KOPT-K1 (cell line): ENCODE measurements around the gene CELF1.

ENCODE experiments used
- H3K27ac ChIP-seq: fragments of 200-600 bp; sonication (generic); 2 replicates; pipeline ENCODE4 v1.5.1; 2016; ENCODE audit warnings: antibody characterized with exemption, mild to moderate bottlenecking, low read depth, low read length; ENCODE audit not compliant: poor library complexity, severe bottlenecking
- H3K36me3 ChIP-seq: fragments of 200-600 bp; sonication (generic); 2 replicates; pipeline ENCODE4 v1.5.1; 2017; ENCODE audit warnings: antibody characterized with exemption, mild to moderate bottlenecking, low read length, moderate library complexity; ENCODE audit not compliant: insufficient read depth
- H3K9me3 ChIP-seq: fragments of 200-600 bp; sonication (generic); 2 replicates; pipeline ENCODE4 v1.5.1; 2017; ENCODE audit warnings: antibody characterized with exemption, low read length, mild to moderate bottlenecking; ENCODE audit not compliant: insufficient read depth, poor library complexity, severe bottlenecking

The CELF1 gene

GRCh38 chr11:47586098-47586855 lies 33.3 kb upstream of the CELF1 start, which contains the start of gene FAM180B:
Gene FAM180B, plus strand, starts transcription at chr11:47586678. Its CDS starts 91 bp downstream, at chr11:47586769.
- Histone ChIP-seq H3K36me3 (peaks cover 52% of the 10 kb centered on the region), H3K27ac (no peak within 1 kb of the TSS), H3K9me3 (no peaks in the 10 kb centered on the region)

GRCh38 chr11:47583844-47584243 lies 30.9 kb upstream of the CELF1 start:
- peaks cover 65% of the 10 kb centered on the region for H3K36me3 ChIP-seq
- no peak overlapping the region for H3K27ac ChIP-seq
- no peaks in the 10 kb centered on the region for H3K9me3 ChIP-seq

- no peaks in the 10 kb centered on the region for H3K9me3 ChIP-seq
- H3K36me3 ChIP-seq: peaks cover 77% of the 10 kb centered on the region
- H3K27ac ChIP-seq: peak within 1 kb of the TSS; percentile 88
Measured at GRCh38 chr11:47578524-47579494, 25.9 kb upstream of the CELF1 start, which contains the start of the genes KBTBD4 and NDUFS3. Gene KBTBD4, minus strand, starts transcription at chr11:47578970. Its CDS starts 19 bp downstream, at chr11:47578951. Gene NDUFS3, plus strand, starts transcription at chr11:47579074. Its CDS starts 18 bp downstream, at chr11:47579092.

DNA sequence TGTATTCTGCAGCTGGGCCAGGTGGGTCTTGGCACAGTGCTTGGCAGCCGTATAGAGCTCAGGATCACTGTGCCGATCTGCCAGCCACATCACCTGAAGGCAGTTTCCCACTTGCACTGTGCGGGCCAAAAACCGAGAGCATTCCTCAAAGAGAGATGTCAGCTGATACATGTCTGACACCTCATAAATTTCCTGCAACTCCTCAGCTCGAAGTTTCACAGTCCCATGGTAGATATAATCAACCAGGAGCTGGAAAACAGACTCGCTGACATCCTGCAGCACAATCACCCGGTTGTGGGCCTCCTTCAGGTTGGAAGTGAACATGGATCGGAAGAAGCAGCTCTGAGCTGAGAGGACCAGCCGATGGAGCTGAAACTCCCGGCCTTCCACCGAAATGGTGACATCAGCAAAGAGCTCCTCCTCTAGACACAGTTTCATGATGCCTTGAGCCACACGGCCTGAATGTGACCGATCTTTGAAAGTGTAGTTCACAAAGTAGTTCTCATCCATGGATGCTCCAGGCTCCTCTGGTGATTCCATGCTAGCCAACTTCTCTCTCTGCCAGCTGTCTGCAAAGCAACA lies 24.6 kb upstream of the CELF1 start:
- H3K9me3 ChIP-seq: no peaks in the 10 kb centered on the region
- peak overlapping the region; percentile 88 for H3K27ac ChIP-seq
- peaks cover 77% of the 10 kb centered on the region for H3K36me3 ChIP-seq

DNA sequence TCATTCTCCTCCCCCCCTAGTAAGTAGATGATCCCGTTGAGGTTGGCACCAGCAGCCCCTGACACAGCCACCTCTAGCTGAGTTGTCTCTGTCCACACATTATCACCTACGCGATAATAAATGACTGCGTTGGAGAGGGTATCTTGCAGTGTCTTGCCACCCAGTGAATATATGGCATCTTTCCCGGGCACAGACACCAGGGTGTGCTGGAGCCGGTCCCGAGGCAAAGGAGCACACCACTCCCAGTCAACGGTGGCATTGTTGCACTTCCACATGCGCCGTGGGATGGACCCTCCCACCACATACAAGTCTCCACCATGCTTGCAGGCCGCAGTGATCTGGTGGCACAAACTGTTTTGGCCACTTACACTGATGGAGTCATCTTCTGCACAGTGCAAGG lies 20.4 kb upstream of the CELF1 start:
- Histone ChIP-seq H3K9me3 (no peaks in the 10 kb centered on the region), H3K27ac (no peak overlapping the region), H3K36me3 (peaks cover 91% of the 10 kb centered on the region)

GRCh38 chr11:47572715-47573255 lies 19.9 kb upstream of the CELF1 start:
- Histone ChIP-seq H3K27ac (no peak overlapping the region), H3K36me3 (peaks cover 96% of the 10 kb centered on the region), H3K9me3 (no peaks in the 10 kb centered on the region)

- no peak overlapping the region for H3K27ac ChIP-seq
- peaks cover 90% of the 10 kb centered on the region for H3K36me3 ChIP-seq
- H3K9me3 ChIP-seq: no peaks in the 10 kb centered on the region
Measured at GRCh38 chr11:47571895-47572294, 19.0 kb upstream of the CELF1 start.

DNA sequence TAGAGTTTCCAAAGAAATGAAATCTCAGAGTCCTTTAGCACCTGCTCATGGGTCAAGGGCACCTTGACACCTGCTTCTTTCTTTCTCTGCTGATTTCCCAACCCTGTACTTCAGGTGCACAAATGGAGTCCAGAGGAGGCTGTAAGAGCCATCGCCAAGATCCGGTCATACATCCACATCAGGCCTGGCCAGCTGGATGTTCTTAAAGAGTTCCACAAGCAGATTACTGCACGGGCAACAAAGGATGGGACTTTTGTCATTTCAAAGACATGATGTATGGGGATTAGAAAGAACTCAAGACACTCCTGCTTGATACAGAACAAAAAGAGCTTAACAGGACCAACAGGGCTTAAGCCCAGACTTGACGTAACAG lies 18.4 kb upstream of the CELF1 start:
- no peak overlapping the region for H3K27ac ChIP-seq
- H3K36me3 ChIP-seq: peaks cover 85% of the 10 kb centered on the region
- no peaks in the 10 kb centered on the region for H3K9me3 ChIP-seq

- Histone ChIP-seq H3K9me3 (no peaks in the 10 kb centered on the region), H3K27ac (no peak overlapping the region), H3K36me3 (peaks cover 80% of the 10 kb centered on the region)
Measured at GRCh38 chr11:47570651-47571356, 17.9 kb upstream of the CELF1 start.

DNA sequence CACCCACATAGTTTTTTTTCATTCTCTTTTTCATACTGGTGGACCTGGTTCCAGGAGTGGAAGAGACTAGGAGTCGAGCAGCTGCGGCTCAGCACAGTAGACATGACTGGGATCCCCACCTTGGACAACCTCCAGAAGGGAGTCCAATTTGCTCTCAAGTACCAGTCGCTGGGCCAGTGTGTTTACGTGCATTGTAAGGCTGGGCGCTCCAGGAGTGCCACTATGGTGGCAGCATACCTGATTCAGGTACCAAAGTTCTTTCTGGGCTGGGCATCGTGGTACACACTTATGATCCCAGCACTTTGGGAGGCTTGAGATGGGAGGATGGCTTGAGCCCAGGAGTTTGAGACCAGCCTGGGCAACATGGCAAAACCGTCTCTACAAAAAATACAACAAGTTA lies 16.7 kb upstream of the CELF1 start:
- H3K27ac ChIP-seq: no peak overlapping the region
- H3K9me3 ChIP-seq: no peaks in the 10 kb centered on the region
- H3K36me3 ChIP-seq: peaks cover 69% of the 10 kb centered on the region

GRCh38 chr11:47566149-47566698 lies 13.3 kb upstream of the CELF1 start:
- Histone ChIP-seq H3K27ac (peak overlapping the region; percentile 87), H3K9me3 (no peaks in the 10 kb centered on the region), H3K36me3 (peaks cover 35% of the 10 kb centered on the region)

DNA sequence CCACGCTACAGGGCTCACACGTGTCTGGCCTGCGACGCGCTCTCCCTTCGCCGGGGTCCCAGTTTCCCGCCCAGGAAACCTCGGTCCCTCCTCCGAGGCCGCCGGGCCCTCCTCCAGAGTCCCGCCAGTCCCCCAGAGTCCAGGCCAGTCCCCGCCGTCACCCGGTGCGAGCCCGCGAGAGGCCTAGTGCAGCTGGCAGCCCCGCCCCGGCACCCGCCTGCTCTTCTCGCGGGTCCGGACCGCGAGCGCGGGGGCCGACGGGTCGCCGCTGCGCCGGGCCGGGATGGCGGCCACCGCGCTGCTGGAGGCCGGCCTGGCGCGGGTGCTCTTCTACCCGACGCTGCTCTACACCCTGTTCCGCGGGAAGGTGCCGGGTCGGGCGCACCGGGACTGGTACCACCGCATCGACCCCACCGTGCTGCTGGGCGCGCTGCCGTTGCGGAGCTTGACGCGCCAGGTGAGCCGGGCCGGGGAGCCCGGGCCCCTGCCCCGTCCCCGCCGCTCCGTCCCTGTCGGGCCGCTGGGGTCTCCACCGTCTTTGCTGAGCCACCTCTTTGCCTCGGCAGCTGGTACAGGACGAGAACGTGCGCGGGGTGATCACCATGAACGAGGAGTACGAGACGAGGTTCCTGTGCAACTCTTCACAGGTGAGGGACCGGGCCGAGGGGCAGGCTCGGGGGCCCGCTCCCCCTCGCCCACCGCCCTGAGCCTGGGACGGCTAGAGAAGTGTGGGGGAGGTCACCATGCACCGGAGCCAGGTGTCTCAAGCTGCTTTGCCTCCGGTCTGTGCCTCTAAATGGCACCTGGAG lies 12.6 kb upstream of the CELF1 start, which contains the start of gene PTPMT1:
PTPMT1 (plus strand) TSS at position 260 of the 809 bp plus-strand sequence; CDS start at position 284, 24 bp downstream.
- H3K9me3 ChIP-seq: no peaks in the 10 kb centered on the region
- H3K36me3 ChIP-seq: peaks cover 28% of the 10 kb centered on the region
- H3K27ac ChIP-seq: peak within 1 kb of the TSS; percentile 87

DNA sequence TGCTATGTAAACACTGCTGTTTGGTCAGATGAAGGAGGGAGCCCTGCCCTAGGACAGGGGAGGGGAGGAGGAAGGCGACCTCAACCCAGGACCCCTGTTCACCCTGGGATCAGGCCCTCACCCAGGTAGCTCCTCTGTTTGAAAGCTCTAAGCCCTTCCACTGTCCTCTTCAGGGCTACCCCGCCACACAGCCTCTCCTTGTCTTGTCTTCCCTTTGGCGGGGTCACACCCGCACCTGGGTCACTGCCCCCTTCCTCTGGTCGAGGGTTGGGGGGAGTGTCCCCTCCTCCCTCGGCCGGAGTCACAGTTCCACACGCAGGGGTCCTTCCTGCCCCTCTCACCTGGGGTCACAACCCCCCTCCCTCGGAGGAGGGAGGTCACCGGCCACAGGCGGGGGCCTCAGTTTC lies 12.0 kb upstream of the CELF1 start:
- H3K36me3 ChIP-seq: peaks cover 22% of the 10 kb centered on the region
- H3K9me3 ChIP-seq: no peaks in the 10 kb centered on the region
- H3K27ac ChIP-seq: peak overlapping the region; percentile 87
